Small intestine (tissue), 7 donors: ENCODE measurements around the gene NNT. TPM values are rescaled to one million over a fixed set of nuclear protein-coding genes. Genes with fewer than 3 reads are reported as not detected.

Source experiments
- DNase-seq, 2 donors: peaks; one replicate each; pipeline versions ENCODE4 v3.0.0 to v3.0.0-alpha.2; 2013
- FAIRE-seq: peaks from 2 replicates; lab custom pipeline; 2012; peaks lifted over from hg19 to GRCh38; lab: Jason Lieb, UNC
- H3K27ac ChIP-seq, 3 donors: one replicate each; pipeline ENCODE4 v1.5.1; 2013; ENCODE audit warnings: low read length in 2 of 3, mild to moderate bottlenecking in 2 of 3, control low read depth in 1 of 3, inconsistent platforms in 1 of 3, low read depth in 1 of 3, moderate library complexity in 1 of 3
- H3K27me3 ChIP-seq, 3 donors: one replicate each; pipeline ENCODE4 v1.6.1; 2013; ENCODE audit warnings: low read length in 3 of 3, inconsistent platforms in 1 of 3; ENCODE audit not compliant: control insufficient read depth in 3 of 3, insufficient read depth in 3 of 3
- H3K36me3 ChIP-seq, 3 donors: one replicate each; pipeline ENCODE4 v1.6.1; 2013; ENCODE audit warnings: low read length in 3 of 3, inconsistent platforms in 1 of 3, low read depth in 1 of 3, mild to moderate bottlenecking in 1 of 3, moderate library complexity in 1 of 3; ENCODE audit not compliant: control insufficient read depth in 3 of 3, insufficient read depth in 2 of 3
- H3K4me1 ChIP-seq, 3 donors: one replicate each; pipeline ENCODE4 v1.6.1; 2013; ENCODE audit warnings: low read length in 2 of 3, inconsistent platforms in 1 of 3, low read depth in 1 of 3, mild to moderate bottlenecking in 1 of 3, moderate library complexity in 1 of 3; ENCODE audit not compliant: control insufficient read depth in 3 of 3, insufficient read depth in 2 of 3
- H3K4me3 ChIP-seq, 3 donors: one replicate each; pipeline ENCODE4 v1.5.1; 2013; ENCODE audit warnings: low read length in 3 of 3, control low read depth in 1 of 3, inconsistent platforms in 1 of 3, low read depth in 1 of 3, mild to moderate bottlenecking in 1 of 3, moderate library complexity in 1 of 3
- H3K9me3 ChIP-seq, 2 donors: one replicate each; pipeline ENCODE4 v1.6.1; 2013; ENCODE audit warnings: low read depth in 1 of 2, low read length in 1 of 2; ENCODE audit not compliant: control insufficient read depth in 2 of 2, insufficient read depth in 1 of 2
- WGBS, 3 donors: extraction: QIAGEN DNeasy Blood & Tissue Kit; methylation state at CpG; one replicate each; pipeline ENCODE4 v1.1.7; 2013; 5-methylcytosine and 5-hydroxymethylcytosine counted together
- polyA plus RNA-seq, 4 donors: library from polyadenylated mRNA; stranded (reverse) in 3 of 4; unstranded in 1 of 4; fragments of 200-250 nt in 3 of 4; fragments of 120-200 nt in 1 of 4; gene quantifications; one replicate each; pipeline versions ENCODE4 v1.2.1 to v1.2.3, GENCODE V29; 2013
- donor health status: healthy with polysubstance abuse.
- donor health status: control.
- donor health status: control.
- donor health status: Bipolar disorder and iron deficiency.
- donor health status: healthy.

NNT gene
- polyA plus RNA-seq, 4 donors = 7.4 to 46.0 (median 25.2) TPM

GRCh38 chr5:43608406-43608805, 5.4 kb downstream of the NNT start:
- no peak overlapping the region for H3K4me3 ChIP-seq
- FAIRE-seq (no peak), DNase-seq (no peak)
- peaks cover 2 to 14% (median 12%) of the 10 kb centered on the region in 3 donors for H3K36me3 ChIP-seq
- H3K4me1 ChIP-seq = peaks cover 0 to 6% (median 4%) of the 10 kb centered on the region in 3 donors
- no peak overlapping the region for H3K27ac ChIP-seq
- 96% methylated on average over 1 of the region's 1 CpG for WGBS, 3 donors
- no peaks in the 10 kb centered on the region for H3K27me3 ChIP-seq
- H3K9me3 ChIP-seq = peaks cover 0 to 3% of the 10 kb centered on the region in 2 donors

GRCh38 chr5:43609752-43610151, 6.8 kb downstream of the NNT start:
- H3K36me3 ChIP-seq = peaks cover 2 to 16% (median 12%) of the 10 kb centered on the region in 3 donors
- DNase-seq = no peak
- 74 to 93% (median 77%) methylated on average over 1 of the region's 1 CpG for WGBS, 3 donors

GRCh38 chr5:43613370-43613769, 10.4 kb downstream of the NNT start:
- peaks cover 5 to 16% (median 5%) of the 10 kb centered on the region in 3 donors for H3K36me3 ChIP-seq

More at GRCh38 chr5:43609752-43610151, 6.8 kb downstream of the NNT start:
- Histone ChIP-seq H3K9me3 (peaks cover 0 to 3% of the 10 kb centered on the region in 2 donors), H3K4me3 (no peak overlapping the region), H3K4me1 (no peaks in the 10 kb centered on the region), H3K27ac (no peak overlapping the region), H3K27me3 (no peaks in the 10 kb centered on the region)
- FAIRE-seq = no peak

GRCh38 chr5:43615445-43616184, 12.6 kb downstream of the NNT start:
- no peaks in the 10 kb centered on the region for H3K9me3 ChIP-seq
- no peaks in the 10 kb centered on the region for H3K27me3 ChIP-seq
- DNase-seq (no peak), FAIRE-seq (no peak)
- H3K27ac ChIP-seq = no peak overlapping the region
- no peaks in the 10 kb centered on the region for H3K4me1 ChIP-seq
- 93 to 95% (median 95%) methylated on average over 5 of the region's 5 CpGs for WGBS, 3 donors
- H3K36me3 ChIP-seq = peaks cover 5 to 15% (median 7%) of the 10 kb centered on the region in 3 donors
- no peak overlapping the region for H3K4me3 ChIP-seq

More at GRCh38 chr5:43613370-43613769, 10.4 kb downstream of the NNT start:
- FAIRE-seq (no peak), DNase-seq (no peak)
- Histone ChIP-seq H3K4me1 (no peaks in the 10 kb centered on the region), H3K27ac (no peak overlapping the region), H3K27me3 (no peaks in the 10 kb centered on the region), H3K9me3 (no peaks in the 10 kb centered on the region), H3K4me3 (no peak overlapping the region)
- 98 to 99% (median 99%) methylated on average over 4 of the region's 4 CpGs for WGBS, 3 donors

DNA sequence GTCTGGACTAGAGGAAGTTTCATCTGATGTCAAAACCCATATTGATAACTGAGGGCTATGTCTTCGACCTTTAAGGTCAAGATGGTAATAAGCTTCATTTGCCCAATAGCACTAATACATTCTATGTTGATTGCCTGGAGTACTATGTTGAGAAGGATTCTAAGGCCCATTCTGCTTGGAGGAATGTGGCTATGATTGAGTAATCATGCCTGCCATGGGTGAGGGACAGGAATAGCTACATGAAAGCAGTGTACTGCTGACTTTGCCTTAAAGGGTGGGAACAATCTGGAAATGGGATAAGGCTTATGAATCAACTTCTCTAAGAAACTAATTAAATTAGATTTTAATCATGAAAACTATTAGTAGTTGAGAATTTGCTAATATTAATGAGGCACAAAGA, 13.6 kb downstream of the NNT start:
- H3K4me3 ChIP-seq = no peak overlapping the region
- FAIRE-seq (no peak), DNase-seq (no peak)
- no peaks in the 10 kb centered on the region for H3K9me3 ChIP-seq
- WGBS, 3 donors = 61 to 97% (median 95%) methylated on average over 1 of the region's 1 CpG
- H3K4me1 ChIP-seq = no peaks in the 10 kb centered on the region
- peaks cover 5 to 15% (median 7%) of the 10 kb centered on the region in 3 donors for H3K36me3 ChIP-seq
- H3K27ac ChIP-seq = no peak overlapping the region
- no peaks in the 10 kb centered on the region for H3K27me3 ChIP-seq

- Histone ChIP-seq H3K36me3 (peaks cover 2 to 9% (median 4%) of the 10 kb centered on the region in 3 donors), H3K4me1 (no peaks in the 10 kb centered on the region), H3K27ac (no peak overlapping the region), H3K4me3 (no peak overlapping the region), H3K27me3 (no peaks in the 10 kb centered on the region), H3K9me3 (no peaks in the 10 kb centered on the region)
- WGBS, 3 donors = 95 to 98% (median 95%) methylated on average over 2 of the region's 2 CpGs
- DNase-seq = no peak
- no peak for FAIRE-seq
Observed at GRCh38 chr5:43619380-43619779, 16.4 kb downstream of the NNT start.

DNA sequence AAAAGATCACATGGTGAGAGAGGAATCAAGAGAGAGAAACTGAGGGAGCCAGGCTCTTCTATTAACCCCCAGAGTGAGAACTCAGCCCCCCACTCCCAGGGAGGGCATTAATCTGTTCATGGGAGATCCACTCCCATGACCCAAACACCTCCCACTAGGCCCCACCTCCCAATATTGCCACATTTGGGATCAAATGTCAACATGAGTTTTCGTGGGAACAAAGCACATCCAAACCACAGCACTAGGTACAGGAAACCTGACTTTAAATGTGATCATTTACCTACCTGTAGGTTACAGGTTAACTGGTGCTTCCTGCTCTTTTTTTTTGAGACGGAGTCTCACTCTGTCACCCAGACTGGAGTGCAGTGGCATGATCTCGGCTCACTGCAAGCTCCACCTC, 16.9 kb downstream of the NNT start:
- DNase-seq (no peak), FAIRE-seq (no peak)
- no peaks in the 10 kb centered on the region for H3K9me3 ChIP-seq
- H3K27me3 ChIP-seq = no peaks in the 10 kb centered on the region
- peaks cover 2 to 9% (median 4%) of the 10 kb centered on the region in 3 donors for H3K36me3 ChIP-seq
- H3K27ac ChIP-seq = no peak overlapping the region
- no peak overlapping the region for H3K4me3 ChIP-seq
- no peaks in the 10 kb centered on the region for H3K4me1 ChIP-seq
- WGBS, 3 donors = 92 to 94% (median 92%) methylated on average over 3 of the region's 3 CpGs

DNA sequence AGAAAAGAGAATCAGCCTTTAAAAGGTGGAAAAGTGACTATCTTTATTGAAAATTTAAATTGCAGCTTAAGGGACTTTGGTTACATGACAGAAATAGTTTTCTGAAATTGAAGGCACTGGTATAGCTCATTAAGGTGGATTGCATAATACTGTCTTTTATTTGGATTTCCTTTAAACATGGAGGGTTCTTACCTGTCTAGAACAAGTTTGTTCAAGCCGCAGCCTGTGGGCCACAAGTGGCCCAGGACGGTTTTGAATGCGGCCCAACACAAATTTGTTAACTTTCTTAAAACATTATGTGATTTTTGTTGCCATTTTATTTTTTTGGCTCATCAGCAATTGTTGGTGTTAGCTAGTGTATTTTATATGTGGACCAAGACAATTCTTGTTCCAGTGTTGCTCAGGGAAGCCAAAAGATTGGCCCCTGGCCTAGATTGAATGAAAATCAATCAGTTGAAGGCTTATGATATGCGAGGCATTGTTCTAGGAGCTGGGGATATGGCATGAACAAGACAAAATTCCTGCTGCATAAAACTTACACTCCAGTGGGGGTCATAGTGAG, 18.0 kb downstream of the NNT start:
- Histone ChIP-seq H3K4me3 (no peak overlapping the region), H3K27me3 (no peaks in the 10 kb centered on the region), H3K36me3 (peaks cover 0 to 9% (median 4%) of the 10 kb centered on the region in 3 donors), H3K9me3 (no peaks in the 10 kb centered on the region), H3K4me1 (no peaks in the 10 kb centered on the region), H3K27ac (no peak overlapping the region)
- FAIRE-seq = no peak
- DNase-seq = no peak
- WGBS, 3 donors = 97% methylated on average over 4 of the region's 4 CpGs
